Measurements from ENCODE around the gene RASSF5.

- TF ChIP-seq POLR2A (IDR thresholded peaks at IDR 0.05; ENCODE audit: low read length): no peak
- TF ChIP-seq MAFK (IDR thresholded peaks at IDR 0.05; ENCODE audit: partially characterized antibody): no peak
- TF ChIP-seq, protein P1, sequence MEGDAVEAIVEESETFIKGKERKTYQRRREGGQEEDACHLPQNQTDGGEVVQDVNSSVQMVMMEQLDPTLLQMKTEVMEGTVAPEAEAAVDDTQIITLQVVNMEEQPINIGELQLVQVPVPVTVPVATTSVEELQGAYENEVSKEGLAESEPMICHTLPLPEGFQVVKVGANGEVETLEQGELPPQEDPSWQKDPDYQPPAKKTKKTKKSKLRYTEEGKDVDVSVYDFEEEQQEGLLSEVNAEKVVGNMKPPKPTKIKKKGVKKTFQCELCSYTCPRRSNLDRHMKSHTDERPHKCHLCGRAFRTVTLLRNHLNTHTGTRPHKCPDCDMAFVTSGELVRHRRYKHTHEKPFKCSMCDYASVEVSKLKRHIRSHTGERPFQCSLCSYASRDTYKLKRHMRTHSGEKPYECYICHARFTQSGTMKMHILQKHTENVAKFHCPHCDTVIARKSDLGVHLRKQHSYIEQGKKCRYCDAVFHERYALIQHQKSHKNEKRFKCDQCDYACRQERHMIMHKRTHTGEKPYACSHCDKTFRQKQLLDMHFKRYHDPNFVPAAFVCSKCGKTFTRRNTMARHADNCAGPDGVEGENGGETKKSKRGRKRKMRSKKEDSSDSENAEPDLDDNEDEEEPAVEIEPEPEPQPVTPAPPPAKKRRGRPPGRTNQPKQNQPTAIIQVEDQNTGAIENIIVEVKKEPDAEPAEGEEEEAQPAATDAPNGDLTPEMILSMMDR (IDR thresholded peaks at IDR 0.05): no peak
- no peak for TF ChIP-seq CBX2 (IDR thresholded peaks at IDR 0.05; ENCODE audit: borderline replicate concordance, low read depth)
- TF ChIP-seq HOXA7 (CRISPR knock-in tag; IDR thresholded peaks at IDR 0.05): no peak
- no peak for TF ChIP-seq PHF8 (IDR thresholded peaks at IDR 0.05; ENCODE audit: borderline replicate concordance, low read depth)
- no peak for TF ChIP-seq RAD21 (conservative IDR thresholded peaks at IDR 0.05 in 1 of 2, IDR thresholded peaks at IDR 0.05 in 1 of 2)
- no peak for TF ChIP-seq REST (IDR thresholded peaks at IDR 0.05)
- TF ChIP-seq HDAC2 (IDR thresholded peaks at IDR 0.05): no peak
- TF ChIP-seq HEYL (CRISPR knock-in tag; IDR thresholded peaks at IDR 0.05): no peak
- no peak for TF ChIP-seq NFE2L2 (conservative IDR thresholded peaks at IDR 0.05; ENCODE audit: low read length)
These were observed 126.4 kb downstream of the RASSF5 start for GRCh38 chr1:206633708-206634121.
